Stimulated activated CD8-positive, alpha-beta memory T cell treated with anti-CD3 and anti-CD28 coated beads, Interleukin-4, amount 100 ng/mL, for 24 hours (primary cell): Measurements from ENCODE around the gene LONP1.
"Not testable (repeated sequence)": the region's sequence is repeated elsewhere in the genome, so short reads cannot be mapped to it uniquely, and the experiment has no call there.

Source experiments
- DNase-seq: peaks from one replicate; pipeline ENCODE4 v3.0.0-alpha.2; 2020; ENCODE audit warnings: low read depth

The LONP1 gene

DNA sequence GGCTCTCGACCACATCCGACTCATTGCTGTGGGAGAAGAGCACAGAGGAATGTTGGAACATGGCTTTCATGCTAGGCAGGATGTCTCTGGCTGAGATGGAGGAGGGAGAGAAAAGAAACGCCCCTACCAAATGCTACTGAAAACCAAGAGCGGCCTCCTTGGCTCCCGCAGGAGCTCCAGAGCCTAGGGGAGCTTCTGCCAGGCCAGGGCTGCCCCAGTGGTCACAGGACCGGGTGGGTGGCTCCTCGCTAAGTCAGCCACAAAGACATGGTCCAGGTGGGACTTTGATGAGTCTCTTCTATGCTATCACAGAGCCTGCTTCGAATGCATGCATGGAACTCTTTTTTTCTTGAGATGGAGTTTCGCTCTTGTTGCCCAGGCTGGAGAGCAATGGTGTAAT, 6.7 kb downstream of the LONP1 start:
- no peak for DNase-seq

DNA sequence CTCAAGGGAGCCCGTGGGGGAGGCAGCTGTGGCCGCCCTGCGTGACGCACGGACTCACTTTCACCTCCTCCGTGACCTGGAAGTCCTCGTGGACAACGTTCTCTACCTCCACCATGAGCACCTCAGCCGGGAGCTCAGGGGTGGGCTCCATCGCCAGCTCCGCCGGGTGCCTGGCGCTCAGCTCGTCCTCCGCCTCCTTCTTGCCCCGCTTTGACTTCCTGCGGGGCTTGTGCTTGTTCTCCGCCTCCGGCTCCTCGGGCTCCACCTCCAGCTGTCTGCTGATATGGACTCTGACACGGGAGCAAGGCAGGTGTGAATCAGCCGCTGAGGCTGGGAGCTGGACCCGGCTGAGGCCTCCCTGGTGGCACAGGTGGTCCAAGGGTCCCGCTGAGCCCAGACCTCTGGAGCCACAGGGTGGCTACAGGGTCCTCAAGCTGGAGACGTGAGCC, 8.2 kb downstream of the LONP1 start:
- no peak for DNase-seq

DNA sequence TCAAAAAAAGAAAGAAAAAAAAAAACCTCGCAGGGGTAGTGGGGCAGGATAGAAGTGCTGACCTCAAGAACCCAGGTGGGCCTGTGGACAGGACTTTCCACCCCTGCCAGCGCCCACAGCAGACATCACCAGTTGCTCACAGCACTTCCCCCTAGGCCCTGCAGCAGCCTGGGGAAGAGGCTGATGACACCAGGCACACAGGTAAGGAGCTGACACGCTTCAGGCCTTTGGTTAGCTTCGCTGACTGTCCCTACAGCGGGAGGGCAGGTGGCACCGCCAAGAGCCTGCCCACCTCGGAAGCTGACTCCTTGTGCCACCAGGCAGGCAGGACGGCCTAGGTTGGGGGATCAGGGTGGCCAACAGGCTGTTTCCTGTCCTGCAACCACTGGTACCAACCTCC, 8.9 kb downstream of the LONP1 start:
- DNase-seq = no peak

DNA sequence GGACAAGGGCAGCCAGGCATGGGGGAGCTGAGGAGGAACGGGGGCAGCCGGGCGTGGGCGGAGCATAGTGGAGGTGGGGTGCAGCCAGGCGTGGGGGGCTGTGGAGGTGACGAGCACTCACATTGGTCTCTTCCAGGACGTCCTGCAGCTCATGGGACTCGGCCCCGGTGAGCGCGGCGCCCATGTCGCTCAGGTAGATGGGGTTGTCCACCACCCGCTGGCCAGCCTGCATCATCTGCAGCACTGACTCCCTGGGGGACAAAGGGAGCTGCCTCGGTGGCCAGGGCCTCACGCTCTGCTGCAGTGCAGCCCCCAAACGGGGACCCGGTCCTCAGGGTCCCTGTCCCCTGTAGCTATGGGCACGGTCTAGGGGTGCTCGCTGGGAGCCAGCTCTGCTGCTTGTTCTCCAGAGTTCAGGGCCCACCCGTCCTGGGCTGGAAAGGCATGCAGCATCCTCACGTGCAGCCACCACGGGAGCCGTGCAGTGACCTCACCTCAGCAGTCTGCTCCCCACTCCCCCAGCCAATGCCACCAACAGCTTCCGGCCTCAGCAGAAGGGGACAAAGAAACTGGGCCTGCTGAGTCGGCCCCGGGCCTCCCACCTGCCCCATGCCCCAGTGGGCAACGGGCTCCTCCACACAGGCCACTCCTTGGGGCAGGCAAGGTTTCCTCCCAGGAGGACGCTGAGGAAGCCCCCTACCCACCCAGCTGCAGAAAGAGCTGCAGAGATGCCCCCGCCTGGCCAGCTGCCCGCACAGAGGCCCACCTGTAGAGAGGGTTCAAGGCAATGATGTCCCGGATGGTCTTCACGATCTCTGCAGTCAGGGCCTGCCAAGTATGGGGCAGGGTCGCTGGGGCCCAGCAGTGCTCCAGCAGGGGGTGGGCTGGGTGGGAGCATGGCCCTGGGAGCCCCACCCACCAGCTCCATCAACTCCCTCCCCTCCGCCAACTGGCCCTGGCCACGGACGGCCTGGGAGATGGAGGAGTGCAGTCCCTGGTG, 12.1 kb downstream of the LONP1 start:
- DNase-seq = no peak

DNA sequence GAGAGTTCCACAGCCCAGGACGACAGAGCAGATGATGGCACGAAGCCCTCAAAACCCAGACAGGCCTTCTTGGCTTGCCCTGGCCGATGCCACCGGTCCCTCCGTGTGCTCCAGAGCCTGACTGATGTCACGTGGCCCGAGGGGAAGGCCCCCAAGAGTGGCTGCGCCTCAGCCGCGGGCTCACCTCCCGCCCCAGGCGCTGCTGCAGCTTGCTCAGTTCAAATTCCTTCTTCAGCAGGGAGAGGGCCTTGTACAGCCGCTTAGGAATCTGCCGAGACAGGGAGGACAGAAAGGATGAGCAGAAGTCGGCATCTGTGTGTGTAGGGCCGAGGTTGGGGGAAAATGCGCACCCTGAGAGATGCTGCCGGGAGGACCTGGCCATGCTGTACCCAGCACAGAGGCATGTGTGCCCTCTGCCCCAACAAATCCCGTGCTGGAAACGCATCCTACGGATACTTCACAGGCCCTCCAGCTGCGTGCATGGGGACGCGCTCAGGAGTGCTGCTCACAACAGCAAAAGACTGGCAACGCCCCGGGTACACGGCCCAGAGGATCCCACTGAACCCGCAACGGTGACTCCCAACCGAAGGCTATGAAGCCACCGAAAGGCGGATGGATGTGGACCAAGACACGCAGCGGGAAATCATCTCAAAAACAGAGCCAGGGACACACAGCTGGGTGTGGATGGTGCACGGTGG, 12.9 kb downstream of the LONP1 start:
- DNase-seq = no peak

DNA sequence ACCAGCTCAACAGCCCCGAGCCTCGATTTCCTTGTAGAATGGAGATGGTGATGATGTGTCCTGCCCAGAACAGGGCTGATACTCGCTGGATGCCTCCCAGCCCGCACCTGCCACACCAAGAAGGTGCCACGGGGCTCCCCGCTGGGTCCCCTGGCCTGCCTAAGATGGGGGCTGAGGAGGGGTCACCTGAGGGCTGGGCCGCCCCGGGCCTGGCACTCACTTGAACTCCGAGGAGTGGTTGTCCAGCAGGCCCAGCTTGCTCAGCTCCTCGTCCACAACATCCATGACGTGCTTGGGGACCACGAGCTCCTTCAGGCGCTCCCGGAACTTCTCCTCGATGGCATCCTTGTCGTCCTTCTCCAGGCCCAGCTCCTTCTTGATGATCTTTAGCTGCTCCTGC, 14.4 kb downstream of the LONP1 start:
- DNase-seq = no peak

DNA sequence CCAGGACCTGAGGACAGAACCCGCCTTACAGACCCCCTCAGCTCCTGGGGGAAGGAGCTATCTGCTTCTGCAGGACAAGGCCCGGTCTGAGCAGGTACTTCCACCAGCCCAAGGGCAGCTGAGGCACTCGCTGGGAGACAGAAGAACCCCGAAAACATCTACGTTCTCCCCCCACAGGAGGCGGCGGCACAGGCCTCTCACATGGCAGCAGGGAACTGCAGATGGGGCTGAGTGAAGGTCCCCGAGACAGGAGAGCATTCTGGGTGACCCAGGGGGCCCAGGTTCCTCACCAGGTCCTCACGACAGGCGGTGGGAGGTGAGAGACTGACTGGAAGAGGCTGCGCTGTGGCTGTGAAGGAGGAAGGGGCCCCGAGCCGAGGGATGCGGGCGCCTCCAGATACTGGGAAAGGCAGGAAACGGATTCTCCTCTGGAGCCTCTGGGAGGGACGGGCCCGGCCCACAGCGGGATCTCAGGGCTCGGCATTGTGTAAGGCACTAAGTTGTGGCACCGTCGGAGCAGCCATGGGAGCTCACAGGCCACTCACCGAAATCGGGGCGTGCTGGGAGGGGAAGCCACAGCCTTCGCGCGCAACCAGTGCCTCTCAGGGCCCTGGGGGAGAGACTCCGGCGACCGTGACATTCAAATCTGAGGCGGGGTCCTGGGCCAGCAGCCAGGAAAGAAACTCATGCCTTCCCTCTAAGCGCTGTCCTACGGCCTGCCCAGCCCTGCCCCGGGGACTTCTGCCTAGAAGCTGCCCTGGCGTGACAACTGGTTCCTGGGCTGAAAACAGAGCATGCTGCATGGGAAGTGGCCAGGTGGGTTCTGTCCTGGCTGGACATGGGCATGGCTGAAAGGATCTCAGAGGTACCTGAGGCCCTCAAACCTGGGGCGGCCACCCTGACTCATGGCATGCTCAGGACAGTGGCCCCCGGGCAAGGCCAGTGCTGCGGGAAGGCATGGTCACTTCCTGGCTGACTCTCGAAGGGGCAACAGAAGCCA, 15.8 kb downstream of the LONP1 start:
- DNase-seq = no peak

DNA sequence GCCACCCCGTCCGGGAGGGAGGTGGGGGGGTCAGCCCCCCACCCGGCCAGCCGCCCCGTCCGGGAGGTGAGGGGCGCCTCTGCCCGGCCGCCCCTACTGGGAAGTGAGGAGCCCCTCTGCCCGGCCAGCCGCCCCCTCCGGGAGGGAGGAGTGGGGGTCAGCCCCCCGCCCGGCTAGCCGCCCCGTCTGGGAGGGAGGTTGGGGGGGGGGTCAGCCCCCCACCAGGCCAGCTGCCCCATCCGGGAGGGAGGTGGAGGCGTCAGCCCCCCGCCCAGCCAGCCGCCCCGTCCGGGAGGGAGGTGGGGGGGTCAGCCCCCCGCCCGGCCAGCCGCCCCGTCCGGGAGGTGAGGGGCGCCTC, 17.9 kb downstream of the LONP1 start:
- DNase-seq = not testable (repeated sequence)

DNA sequence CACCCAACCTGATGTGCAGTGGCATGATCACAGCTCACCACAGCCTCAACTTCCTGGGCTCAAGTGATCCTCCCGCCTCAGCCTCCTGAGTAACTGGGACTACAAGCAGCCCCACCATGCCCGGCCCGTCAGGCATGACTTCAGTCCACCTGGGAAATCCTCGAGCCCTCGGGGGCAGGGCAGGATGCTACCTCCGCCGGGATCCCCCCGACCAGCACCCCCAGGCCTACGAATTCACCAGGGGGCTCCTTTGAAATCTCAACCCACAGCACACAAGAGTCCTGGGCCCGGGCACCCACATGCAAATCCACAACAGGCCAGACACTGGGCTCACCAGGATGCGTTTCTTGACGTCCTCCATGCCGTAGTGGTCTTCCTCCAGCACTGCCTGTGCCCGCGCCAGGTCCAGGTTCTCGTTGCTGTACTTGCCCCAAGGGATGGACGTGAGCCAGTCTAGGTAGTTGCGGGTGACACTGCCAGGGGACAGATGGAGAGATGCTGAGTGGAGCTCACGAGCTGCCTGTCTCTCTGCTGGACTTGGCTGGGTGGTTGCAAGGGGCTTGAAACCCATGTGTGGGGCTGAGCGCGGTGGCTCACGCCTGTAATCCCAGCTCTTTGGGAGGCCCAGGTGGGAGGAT, 19.4 kb downstream of the LONP1 start:
- DNase-seq = no peak

DNA sequence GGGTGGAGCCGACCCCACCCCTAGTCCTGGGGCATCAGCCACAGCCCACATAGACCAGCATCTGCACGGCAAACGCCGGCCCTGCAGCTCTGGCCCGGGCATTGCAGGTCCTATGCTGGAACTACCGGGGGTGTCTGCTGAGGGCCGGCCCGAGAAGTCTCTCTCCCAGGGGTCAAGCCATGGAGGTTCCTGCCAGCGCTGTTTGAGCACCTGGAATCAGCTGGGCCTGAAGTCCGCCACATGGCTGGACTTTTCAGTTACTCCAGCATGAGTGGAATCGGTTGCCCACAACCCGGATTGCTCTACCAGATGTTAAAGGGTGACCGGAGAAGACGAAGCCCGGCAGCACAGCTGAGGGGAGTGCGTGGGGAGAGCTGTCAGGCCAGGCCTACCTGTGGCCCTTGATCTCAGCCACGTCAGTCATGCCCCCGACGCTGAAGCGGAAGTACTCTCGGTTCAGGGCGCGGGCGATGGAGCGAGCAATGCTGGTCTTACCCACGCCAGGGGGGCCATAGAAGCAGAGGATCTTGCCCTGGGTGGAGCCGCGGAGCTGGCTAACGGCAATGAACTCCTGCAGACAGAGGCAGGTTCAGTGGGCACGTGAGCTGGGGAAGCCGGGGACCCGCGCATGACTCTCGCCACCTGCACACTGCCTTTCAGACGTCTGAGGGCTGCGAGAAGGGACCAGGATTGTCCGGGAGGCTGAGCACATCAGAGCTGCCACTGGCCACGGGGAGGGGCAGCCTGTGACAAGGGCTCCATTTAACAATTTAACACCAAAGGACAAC, 21.1 kb downstream of the LONP1 start:
- DNase-seq = no peak

DNA sequence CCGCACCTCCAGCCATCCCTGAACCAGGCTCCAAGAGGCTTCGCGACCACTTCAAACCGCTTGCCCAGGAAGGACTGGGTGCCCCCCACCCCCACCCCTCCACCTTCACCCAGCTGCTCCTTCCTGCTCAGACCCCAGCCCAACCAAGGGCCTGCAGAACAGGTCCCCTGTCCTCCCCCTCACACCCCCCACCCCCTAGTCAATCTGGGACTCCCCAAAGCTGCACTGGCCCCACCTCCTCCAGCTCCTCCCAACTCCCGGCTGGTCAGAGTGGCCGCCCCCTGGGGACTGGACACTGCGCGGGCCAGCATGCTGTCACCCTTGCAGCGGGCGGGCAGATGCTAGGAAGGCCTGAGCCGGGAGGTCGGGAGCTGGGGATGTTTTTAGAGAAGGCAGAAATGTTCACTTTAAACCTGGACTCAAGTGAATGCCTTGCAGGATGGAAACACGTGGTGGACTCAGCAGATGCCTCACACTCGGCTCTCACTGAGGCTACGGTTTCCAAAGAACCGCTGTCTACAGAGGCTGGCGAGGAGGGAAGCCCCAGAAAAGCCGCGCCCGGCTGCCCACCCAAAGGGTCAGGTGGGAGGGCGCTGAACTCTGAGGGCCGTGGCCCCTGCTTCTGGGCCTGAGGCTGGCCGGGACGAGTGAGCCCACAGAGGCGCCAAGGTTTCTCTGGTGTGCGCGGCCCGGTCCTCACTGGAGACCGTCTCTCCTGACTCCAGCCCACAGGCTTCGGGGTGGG, 21.9 kb downstream of the LONP1 start:
- no peak for DNase-seq

DNA sequence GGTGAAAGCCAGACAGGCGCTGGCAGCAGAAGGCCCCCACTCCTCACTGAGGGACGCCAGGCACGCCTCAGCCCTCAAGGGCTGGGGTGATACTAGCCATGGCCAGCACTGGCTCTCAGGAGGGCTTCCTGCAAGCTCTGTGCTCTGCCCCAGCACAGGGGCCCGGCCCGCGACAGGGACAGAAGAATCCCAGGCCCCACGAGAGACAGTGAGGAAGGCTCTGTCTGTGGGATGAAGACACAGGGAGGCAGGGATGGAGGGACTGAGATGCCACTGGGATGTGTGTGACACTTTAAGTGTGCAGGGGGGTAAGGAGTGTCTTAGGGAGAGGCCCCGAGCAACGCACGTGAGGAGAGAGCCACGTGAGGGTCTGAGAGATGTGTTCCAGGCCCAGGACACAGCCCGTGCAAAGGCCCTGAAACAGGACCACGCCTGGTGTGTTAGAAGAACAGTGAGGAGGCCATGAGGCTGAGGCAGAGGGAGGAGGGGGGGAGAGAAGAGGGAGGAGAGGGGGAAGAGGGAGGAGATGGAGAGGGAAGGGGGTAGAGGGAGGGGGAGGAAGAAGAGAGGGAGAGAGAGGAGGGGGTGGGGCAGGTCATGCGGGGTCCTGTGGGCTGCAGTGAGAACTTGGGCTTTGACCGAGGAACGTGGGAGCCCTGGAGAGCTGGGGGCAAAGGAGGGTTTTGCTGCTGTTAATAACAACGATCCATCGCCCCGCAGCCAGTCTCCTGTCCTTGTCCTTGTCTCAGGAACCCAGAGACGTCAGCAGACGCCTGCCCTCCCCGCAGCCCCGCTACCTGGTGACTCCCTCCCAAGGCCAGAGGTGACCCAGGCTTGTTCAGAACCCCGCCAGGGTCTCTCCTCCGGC, 22.7 kb downstream of the LONP1 start:
- no peak for DNase-seq

DNA sequence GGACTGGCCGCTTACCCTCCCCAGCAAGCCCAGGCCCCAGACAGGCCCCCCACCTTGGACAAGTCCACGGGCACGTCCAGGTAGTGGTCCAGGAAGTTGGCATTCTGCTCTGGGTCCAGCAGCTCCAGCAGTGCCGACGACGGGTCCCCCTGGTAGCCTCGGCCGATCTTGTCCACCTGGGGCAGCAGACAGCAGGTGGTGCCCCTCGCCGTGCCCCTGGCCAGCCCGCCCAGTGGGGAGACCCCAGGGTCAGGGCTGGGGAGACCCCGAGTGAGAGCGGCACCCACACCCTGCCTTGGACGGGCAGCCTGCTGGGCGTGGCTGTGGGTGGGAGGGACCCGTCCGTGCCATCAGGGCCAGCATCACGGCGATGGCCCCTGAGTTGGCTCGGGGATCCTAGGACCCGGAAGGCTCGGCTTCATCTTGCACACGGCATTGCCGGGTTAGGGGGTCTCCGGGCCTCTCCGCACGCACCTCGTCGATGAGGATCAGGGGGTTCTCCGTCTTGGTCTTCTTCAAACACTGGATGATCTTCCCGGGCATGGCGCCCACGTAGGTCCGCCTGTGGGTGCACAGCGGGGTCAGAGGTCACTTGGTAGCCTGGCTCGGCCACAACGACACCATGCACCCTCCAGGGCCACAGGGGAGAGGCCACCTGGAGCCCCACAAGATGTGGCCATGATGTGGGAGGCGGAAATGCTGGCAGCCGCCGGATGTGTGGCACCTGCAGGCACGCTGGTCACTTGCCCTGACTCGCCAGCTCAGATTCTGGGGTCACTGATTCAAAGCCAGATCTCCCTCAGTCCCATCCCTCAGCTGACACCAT, 23.5 kb downstream of the LONP1 start:
- DNase-seq = no peak

DNA sequence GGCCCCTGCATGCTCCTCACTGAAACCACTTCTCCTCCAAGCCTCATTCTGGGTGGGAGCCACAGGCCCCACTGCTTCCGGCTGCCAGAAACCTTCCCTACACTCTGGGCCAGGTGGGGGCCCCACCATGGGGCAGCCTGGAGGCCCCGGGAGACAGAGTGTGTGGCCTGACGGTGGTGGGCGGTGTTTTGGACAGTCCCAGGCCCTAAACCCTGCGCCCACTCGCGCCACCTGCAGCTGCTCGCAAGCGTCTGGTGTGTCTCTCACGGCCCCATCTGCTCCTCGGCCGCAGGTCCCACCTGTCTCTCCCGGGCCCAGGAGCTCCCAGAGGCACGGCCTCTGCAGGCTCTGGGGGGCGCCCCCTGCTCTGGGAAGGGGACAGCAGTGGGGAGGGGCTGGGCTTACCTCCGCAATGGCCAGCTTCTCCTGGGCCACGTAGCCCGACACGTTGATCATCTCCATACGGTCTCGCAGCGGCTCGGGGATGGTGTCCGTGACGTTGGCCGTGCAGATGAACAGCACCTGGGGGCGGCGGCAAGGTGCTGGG, 24.2 kb downstream of the LONP1 start:
- DNase-seq = no peak

DNA sequence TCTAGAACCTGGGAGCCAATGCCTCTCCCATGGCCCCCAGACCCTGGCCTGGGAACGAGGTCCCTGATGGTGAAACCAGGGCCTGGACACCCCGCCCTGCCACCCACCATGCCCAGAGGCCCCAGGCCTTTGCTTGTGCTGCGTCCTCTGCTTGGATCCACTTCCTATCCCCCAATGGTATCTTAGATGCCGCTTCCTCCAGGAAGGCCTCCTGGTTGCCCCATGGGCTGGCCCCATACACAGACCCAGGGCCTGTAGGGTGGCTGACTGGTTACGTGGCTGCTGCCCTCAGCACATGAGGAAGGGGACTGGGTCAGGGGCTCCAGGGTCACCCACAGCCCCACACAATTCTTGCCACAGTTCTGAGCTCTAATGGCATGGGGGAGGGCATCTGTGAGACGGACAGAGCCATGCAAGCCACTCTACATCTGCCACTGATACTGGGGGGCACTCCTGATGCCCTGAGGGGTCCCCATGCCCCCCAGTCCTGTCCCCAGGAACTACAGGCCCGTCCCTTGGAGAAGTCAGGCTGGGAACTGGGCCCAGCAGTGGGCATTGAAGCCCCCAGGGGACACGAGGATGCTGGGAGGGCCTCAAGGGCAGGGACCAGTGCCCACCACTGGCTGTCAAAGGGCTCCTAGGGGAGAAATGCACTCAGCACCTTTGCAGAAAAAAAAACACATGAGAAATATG, 24.8 kb downstream of the LONP1 start:
- no peak for DNase-seq

DNA sequence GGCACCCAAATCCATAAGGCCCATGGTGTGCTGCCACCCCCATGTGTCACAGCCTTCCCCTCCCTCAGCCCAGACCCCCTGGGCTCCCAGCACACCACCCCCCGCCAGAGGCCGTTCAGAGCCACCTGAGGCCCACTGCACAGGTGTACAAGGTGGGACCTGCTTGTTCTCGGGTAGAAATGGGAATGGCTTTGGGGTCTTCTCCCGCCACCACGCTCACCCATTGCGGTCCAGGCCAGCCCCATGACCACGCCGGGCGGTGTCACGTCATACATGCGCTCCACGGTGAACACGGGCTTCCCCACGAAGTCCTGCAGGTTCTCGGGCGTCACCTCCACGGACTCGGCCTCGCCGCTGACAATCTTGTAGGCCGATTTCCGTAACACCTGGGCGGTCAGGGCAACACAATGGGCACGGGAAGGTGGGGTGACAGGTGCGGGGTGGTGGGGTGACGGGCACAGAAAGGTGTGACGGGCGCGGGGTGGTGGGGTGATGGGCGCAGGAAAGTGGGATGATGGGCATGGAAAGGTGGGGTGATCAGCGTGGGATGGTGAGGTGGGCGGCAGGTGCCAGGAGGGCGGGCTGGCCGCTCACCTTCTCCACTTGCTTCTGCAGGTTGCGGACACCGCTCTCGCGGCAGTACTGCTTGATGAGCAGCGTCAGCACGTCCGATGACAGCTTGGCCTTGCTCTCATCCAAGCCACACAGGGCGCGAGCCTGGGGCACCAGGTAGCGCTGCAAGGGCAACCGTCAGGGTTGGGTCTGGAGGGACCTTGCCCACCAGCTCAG, 25.6 kb downstream of the LONP1 start:
- DNase-seq = no peak
